Ascending aorta (tissue), 2 donors: ENCODE results near the gene PLB1. TPM values are rescaled to one million over a fixed set of nuclear protein-coding genes. Genes with fewer than 3 reads are reported as not detected.
A peak's percentile ranks its signal among the peaks of the same experiment; 100 is the strongest.

Experiments
- DNase-seq, 2 donors: peaks; one replicate each; pipeline ENCODE4 v3.0.0-alpha.2; 2019; ENCODE audit warnings: low spot score in 2 of 2
- H3K27ac ChIP-seq, 2 donors: fragments of 200-600 bp; sonication (generic); one replicate each; pipeline ENCODE4 v1.5.1; 2016 to 2017; ENCODE audit warnings: mild to moderate bottlenecking in 1 of 2
- H3K27me3 ChIP-seq: fragments of 200-600 bp; sonication (generic); one replicate; pipeline ENCODE4 v1.5.1; 2017
- H3K36me3 ChIP-seq, 2 donors: fragments of 200-600 bp; sonication (generic); one replicate each; pipeline ENCODE4 v1.5.1; 2016
- H3K4me1 ChIP-seq, 2 donors: fragments of 200-600 bp; sonication (generic); one replicate each; pipeline ENCODE4 v1.5.1; 2016 to 2017; ENCODE audit warnings: mild to moderate bottlenecking in 1 of 2
- H3K4me3 ChIP-seq, 2 donors: fragments of 200-600 bp; sonication (generic); one replicate each; pipeline ENCODE4 v1.5.1; 2016 to 2017; ENCODE audit warnings: mild to moderate bottlenecking in 1 of 2
- H3K9me3 ChIP-seq, 2 donors: fragments of 200-600 bp; sonication (generic); one replicate each; pipeline ENCODE4 v1.5.1; 2016
- intact Hi-C: fragments of 100-400 bp; cut with DNase I; formaldehyde crosslinking; loops from one replicate; pipeline ENCODE4 v1.15.1; 2023
- total RNA-seq: library from RNA; depleted of rRNA; stranded (reverse); fragments of >200 nt; gene quantifications from one replicate; pipeline ENCODE4 v1.1.0, GENCODE V29; 2016
- TF ChIP-seq, protein P1 (sequence below), 3 experiments: fragments of 200-600 bp in 2 of 3; fragments of 450-650 bp in 1 of 3; sonication (generic) in 2 of 3; IDR thresholded peaks; one replicate each; pipeline ENCODE4 v1.5.1; 2016 to 2019; ENCODE audit warnings: antibody characterized with exemption in 3 of 3, mild to moderate bottlenecking in 1 of 3, moderate library complexity in 1 of 3

PLB1 gene
- total RNA-seq, 1 donor from 2014 or later, result 9.7 TPM

DNA sequence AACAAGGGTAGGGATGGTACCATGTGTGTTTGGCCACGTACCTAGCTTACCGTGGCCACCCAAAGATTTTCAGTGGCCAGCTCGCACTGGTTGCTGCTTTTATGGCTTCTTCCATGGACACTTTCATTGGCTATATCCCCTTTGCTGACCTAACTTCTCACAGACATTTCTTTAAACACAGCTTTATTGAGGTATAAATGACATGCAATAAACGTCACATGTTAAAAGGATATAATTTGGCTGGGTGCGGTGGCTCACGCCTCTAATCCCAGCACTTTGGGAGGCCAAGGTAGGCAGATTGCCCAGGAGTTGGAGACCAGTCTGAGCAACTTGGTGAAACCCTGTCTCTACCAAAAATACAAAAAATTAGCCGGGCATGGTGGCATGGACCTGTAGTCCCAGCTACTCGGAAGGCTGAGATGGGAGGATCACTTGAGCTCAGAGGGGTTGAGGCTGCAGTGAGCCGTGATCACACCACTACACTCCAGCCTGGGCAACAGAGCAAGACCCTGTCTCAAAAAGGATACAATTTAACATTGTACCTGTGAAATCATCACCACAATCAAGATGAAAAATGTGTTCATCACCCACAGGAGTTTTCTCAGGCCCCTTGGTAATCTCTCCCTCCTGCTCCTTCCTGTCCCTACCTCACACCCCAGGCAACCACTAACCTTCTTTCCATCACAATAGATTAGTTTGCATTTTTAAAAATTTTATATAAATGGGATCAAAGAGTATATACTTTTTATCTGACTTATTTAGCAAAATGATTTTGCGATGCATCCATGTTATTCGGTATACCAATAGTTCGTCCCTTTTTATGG is 127.9 kb downstream of the PLB1 start:
- H3K36me3 ChIP-seq, result no peaks in the 10 kb centered on the region
- peak overlapping the region; percentile 94 to 100 for H3K27ac ChIP-seq
- no peaks in the 10 kb centered on the region for H3K9me3 ChIP-seq
- no peaks in the 10 kb centered on the region for H3K27me3 ChIP-seq
- TF ChIP-seq, protein P1, sequence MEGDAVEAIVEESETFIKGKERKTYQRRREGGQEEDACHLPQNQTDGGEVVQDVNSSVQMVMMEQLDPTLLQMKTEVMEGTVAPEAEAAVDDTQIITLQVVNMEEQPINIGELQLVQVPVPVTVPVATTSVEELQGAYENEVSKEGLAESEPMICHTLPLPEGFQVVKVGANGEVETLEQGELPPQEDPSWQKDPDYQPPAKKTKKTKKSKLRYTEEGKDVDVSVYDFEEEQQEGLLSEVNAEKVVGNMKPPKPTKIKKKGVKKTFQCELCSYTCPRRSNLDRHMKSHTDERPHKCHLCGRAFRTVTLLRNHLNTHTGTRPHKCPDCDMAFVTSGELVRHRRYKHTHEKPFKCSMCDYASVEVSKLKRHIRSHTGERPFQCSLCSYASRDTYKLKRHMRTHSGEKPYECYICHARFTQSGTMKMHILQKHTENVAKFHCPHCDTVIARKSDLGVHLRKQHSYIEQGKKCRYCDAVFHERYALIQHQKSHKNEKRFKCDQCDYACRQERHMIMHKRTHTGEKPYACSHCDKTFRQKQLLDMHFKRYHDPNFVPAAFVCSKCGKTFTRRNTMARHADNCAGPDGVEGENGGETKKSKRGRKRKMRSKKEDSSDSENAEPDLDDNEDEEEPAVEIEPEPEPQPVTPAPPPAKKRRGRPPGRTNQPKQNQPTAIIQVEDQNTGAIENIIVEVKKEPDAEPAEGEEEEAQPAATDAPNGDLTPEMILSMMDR (IDR thresholded peaks at IDR 0.05), result no peak
- intact Hi-C loops, result loop anchor here (2.0 kb wide), 1 partner anchor 13 kb away; no protein-coding TSS in a partner anchor
- DNase-seq, result peak in 1 of 2 donors; percentile 6
- peak overlapping the region in 1 of 2 donors; percentile 55 for H3K4me3 ChIP-seq
- H3K4me1 ChIP-seq, result peaks cover 49 to 79% of the 10 kb centered on the region in 2 donors

DNA sequence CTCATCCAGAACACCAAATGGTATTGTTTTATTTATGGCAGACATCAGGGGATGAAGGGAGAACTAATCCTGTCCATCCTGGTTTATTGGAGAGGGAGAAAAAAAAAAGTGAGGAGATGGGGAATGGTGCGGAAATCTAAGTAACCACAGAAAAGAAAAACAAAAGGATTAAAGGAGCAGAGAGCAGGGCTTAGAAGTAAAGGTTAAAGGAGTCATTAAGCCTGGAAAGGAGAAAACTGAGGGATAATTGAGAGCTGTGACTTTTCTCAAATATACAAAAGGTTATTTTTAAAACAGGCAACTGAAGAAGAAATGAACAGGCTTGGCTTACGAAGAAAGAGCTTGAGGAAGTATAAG is 128.6 kb downstream of the PLB1 start:
- Histone ChIP-seq H3K27ac (peak overlapping the region; percentile 94 to 100), H3K4me3 (peak overlapping the region in 1 of 2 donors; percentile 55), H3K36me3 (no peaks in the 10 kb centered on the region), H3K9me3 (no peaks in the 10 kb centered on the region), H3K27me3 (no peaks in the 10 kb centered on the region), H3K4me1 (peaks cover 53 to 85% of the 10 kb centered on the region in 2 donors)
- intact Hi-C loops, result no loop called here
- TF ChIP-seq, protein P1 (IDR thresholded peaks at IDR 0.05), result no peak
- no peak for DNase-seq

DNA sequence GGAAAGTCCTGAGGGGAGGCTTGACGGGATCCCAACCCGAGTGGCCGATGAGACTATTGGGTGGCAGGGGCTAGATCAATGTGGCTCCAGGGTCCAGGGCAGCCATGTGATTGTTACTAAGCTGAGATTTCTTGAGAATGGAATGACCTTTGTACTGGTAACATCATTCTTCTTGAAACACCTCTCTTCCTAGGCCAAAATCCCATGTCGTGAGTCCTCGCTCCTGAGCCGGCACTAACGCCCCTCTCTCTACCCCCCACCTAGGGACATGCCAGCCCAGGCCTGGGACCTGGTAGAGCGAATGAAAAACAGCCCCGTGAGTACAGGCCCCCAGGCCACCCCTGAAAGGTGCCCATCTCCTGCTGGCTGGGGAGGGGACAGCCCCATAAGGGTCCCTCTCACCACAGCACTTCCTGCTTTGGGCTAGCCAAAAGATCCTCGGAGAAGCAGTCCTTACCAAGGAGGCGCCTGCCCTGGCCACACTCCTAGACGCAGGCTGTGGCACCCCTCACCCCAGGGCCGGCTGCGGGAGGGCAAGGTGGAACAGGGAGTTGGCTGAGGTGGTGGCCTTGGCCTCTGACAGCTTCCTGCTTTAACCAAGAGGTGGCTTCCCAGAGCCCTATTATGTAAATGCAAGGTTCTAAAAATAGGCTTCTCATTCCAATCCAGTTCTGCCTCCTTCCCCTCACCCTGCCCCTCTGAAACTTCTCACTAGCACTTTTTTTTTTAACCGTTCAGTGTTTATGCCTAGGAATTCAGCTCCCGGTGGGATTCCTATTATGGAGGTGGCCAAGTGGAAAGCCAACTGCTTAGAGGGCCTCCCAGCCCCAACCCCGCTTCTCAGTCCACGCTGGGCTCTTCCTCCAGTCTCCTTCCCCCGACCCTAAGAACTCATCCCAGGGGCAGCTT is 129.2 kb downstream of the PLB1 start:
- Histone ChIP-seq H3K4me1 (peaks cover 49 to 85% of the 10 kb centered on the region in 2 donors), H3K27ac (peak overlapping the region; percentile 94 to 100), H3K36me3 (no peaks in the 10 kb centered on the region), H3K4me3 (peak overlapping the region; percentile 14 to 55), H3K27me3 (no peaks in the 10 kb centered on the region), H3K9me3 (no peaks in the 10 kb centered on the region)
- DNase-seq, result peak; percentile 48 to 94
- intact Hi-C loops, result loop anchor here (1.0 to 5.0 kb wide), 3 partner anchors 29 to 918 kb away; no protein-coding TSS in a partner anchor
- TF ChIP-seq, protein P1 (IDR thresholded peaks at IDR 0.05), result no peak

DNA sequence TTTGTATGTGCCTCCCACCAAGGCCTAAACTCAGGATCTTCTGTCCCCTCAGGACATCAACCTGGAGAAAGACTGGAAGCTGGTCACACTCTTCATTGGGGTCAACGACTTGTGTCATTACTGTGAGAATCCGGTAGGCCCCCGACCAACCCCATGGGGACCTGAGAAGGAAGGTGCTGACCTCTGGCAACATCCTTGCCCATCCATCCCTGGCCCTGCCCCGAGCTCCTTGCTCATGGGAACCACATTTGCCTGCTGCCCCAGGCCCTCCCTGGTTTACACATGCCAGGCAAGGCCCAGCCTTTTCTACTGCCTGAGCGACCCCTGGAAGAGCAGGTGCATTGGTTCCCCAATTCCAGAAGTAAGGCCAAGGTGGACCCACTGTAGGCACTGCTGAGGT is 130.5 kb downstream of the PLB1 start:
- H3K27ac ChIP-seq, result peak overlapping the region; percentile 94 to 100
- peaks cover 40 to 78% of the 10 kb centered on the region in 2 donors for H3K4me1 ChIP-seq
- H3K36me3 ChIP-seq, result no peaks in the 10 kb centered on the region
- intact Hi-C loops, result loop anchor here (2.0 to 5.0 kb wide), 2 partner anchors 126 to 919 kb away; no protein-coding TSS in a partner anchor
- TF ChIP-seq, protein P1 (IDR thresholded peaks at IDR 0.05), result no peak
- DNase-seq, result no peak
- H3K9me3 ChIP-seq, result no peaks in the 10 kb centered on the region
- no peaks in the 10 kb centered on the region for H3K27me3 ChIP-seq
- H3K4me3 ChIP-seq, result no peak overlapping the region

DNA sequence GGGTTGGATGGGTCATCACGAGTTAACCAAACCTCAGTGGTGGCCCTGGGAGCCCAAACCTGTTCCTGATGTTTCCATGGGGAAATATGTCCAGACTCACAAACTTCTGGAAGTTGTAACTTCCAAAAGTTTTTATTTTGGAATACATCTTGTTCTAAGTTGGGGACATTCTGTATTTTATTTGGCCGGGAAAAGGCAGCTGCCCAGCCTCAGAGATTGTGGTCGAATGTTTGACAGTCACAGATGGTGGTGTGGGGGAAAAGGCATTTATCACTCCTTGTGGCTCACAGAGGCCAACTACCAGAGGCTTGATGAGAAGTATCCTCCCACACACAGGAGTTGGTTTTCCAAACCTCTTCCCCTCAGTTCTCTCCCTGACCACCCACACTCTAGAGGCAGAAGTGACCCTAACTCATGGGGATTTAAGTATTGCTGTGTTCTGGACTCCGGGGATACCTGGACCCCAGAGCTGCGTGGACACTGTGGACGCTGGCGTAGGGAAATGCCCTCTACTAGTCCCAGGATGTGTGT is 131.1 kb downstream of the PLB1 start:
- peaks cover 40 to 76% of the 10 kb centered on the region in 2 donors for H3K4me1 ChIP-seq
- H3K27me3 ChIP-seq, result no peaks in the 10 kb centered on the region
- no peak overlapping the region for H3K4me3 ChIP-seq
- TF ChIP-seq, protein P1 (IDR thresholded peaks at IDR 0.05), result no peak
- peak overlapping the region; percentile 94 to 100 for H3K27ac ChIP-seq
- H3K36me3 ChIP-seq, result no peaks in the 10 kb centered on the region
- peak; percentile 60 to 93 for DNase-seq
- no peaks in the 10 kb centered on the region for H3K9me3 ChIP-seq
- intact Hi-C loops, result loop anchor here (1.0 to 5.0 kb wide), 3 partner anchors 8 to 920 kb away; no protein-coding TSS in a partner anchor
